D341Med (cell line): ENCODE data around the gene TBX19.

Source experiments
- DNase-seq: peaks from one replicate; pipeline ENCODE4 v3.0.0; 2012; ENCODE audit warnings: low spot score

Gene TBX19

DNA sequence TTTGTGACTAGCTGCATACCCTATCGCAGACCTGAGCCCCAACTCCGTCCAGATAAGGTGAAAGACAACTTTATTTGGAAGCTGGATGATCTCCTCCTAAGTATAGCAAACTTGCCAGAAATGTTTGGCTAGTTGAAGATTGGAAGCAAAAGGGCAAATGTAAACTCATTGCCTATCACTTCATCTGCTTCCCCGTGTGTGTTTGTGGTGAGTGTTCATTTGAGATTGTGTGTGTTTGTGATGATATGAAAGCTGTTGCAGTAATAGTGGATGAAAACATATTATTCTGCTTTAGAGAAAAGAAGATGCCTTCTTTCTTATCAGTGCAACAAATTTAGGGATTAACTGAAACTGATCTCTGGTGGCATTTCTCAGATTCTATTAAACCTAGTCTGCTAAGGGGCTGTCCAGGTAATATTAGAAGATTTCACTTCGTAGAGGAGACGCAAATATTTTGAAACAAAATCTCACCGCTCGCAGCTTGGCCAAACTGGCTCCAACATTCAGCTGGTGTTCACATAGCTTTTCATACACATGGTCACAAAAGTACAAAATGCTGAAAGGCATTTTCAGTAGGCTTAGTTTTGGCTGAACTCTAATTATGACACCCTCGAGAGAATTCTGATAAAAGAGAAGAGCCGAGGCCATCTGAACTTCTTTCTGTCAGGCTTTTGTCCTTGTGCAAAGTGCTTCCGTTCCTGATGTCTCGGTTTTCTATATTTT lies 1.1 kb downstream of the TBX19 start:
- DNase-seq = no peak

DNA sequence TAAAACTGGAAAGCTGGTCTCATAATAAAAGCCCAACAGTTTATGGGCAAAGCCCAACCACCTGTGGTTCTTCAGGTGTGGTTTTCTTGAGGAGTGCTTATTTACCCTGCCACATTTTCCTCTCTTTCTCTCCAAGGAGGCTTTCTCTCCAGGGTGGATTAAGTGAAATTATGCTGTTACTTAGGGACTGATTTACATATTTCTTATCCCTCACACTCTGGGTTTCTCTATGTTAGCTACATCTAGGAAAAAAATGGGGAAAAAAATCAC lies 4.8 kb downstream of the TBX19 start:
- no peak for DNase-seq

DNA sequence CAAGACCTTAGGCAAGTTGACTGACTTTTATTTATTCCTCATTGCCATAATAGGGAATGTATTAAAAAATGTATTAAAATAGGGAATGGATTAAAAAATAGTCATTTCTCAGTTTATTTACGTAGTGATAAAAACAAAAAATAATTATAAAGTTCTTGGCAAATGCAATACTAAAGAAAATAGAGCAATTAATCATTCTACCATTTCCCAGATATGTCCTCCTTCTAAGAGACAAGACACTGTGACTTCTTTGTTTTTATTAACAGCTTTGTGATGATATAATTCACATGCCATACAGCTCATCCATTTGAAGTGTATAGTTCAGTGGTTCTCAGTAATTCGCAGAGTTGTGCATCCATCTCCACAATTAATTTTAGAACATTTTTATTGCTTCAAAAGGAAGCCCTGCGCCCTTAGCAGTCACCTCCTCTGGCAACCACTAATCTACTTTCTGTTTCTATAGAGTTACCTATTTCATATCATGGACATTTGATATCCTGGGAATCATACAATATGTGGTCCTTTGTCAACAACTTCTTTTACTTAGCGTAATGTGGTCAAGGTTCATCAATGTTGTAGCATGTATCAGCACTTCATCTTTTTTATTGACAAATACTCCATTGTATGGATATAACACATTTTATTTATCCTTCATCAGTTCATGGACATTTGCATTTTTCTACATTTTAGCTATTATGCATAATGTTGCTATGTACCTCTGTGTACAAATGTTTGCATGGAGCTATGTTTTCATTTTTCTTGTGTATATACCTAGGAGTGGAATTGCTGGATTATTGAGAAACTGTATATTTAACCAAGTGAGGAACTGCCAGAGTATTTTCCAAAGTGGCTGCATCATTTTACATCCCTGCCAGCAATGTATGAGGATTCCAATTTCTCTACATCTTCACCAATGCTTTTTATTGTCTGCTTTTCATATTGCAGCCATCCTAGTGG lies 5.6 kb downstream of the TBX19 start:
- no peak for DNase-seq

GRCh38 chr1:168287237-168287664 lies 6.6 kb downstream of the TBX19 start:
- no peak for DNase-seq

DNA sequence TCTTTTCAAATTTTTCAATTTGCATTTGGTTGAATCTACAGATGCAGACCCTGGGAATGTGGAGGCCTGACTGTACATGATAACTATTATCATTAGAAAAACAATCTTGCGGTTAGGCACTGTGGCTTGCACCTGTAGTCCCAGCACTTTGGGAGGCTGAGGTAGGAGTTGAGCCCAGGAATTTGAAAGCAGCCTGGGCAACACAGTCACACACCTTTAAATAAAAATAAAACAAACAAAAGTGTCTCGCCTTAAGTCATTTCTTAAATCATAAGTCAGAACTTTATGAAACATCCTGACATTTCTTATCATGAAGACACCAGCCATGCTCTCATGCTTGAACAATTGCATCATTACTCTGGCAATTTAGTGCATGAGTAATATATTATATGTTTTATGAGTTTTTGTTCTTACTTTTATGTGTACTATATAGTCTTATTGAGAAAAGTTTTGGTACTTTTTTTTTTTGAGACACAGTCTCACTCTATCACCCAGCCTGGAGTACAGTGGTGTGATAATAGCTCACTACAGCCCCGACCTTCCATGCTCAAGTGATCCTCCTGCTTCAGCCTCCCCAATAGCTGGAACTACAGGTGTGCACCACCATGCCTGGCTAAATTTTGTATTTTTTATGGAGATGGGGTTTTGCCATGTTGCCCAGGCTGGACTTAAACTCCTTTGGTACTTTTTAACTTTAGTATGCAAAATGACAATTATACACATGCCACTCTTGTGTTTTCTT lies 7.8 kb downstream of the TBX19 start:
- no peak for DNase-seq

GRCh38 chr1:168291222-168291837 lies 10.7 kb downstream of the TBX19 start:
- DNase-seq = no peak

GRCh38 chr1:168293356-168293755 lies 12.7 kb downstream of the TBX19 start:
- DNase-seq = no peak

DNA sequence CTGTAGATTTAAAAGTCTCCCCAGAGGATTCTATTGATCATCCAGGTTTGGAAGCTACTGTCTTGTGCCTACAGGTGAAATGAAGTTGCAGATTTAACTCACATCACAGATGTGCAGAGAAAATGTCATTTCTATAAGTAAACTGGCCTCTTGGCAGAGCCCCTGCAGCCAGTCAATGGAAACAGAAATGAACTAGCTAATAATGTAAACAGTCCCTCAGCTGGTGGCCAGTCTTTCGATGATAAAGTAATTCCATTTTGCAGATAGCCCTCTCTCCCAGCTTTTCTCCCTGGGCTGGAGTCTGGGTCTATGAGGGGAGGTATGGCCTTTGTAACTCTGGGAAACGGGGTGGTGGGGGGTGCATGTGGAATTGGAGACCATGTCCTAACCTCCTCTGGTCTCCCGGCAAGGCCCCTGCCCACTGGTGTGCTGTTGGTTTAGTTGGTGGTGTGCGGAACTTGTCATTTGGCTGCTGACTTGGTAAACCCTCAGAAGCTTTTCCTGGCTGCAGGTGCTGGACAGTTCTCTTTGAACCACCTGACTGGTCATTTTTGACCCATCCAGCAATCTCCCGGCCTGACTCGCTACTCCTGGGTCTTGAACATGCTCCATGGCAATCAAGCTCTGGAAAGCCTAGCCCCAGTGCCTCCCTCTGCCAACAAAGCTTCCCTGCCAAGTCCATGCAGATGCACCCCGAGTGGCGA lies 14.9 kb downstream of the TBX19 start:
- no peak for DNase-seq

- no peak for DNase-seq
Measured at GRCh38 chr1:168297019-168297730, 16.5 kb downstream of the TBX19 start.

- no peak for DNase-seq
Measured at GRCh38 chr1:168298446-168298845, 17.8 kb downstream of the TBX19 start.

DNA sequence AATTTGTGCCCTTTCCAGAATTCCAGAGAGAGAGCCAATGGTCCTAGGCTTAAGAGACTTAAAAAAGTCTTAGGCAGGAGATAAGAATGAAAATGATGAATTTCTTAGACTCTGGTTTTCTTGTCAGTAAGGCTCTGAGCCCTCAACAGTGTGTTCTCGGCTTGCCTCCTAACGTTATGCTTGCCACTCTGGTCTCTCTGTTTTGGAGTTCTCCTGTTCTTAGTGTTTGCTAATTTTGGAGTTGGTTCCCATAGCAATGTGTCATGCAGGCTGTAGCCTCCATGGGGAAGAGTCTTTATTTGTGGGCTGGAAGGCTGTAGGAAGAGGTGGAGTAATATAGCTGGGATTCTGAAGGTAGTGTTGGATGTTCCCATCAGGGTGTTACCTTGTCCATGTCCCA lies 19.9 kb downstream of the TBX19 start:
- DNase-seq = no peak

DNA sequence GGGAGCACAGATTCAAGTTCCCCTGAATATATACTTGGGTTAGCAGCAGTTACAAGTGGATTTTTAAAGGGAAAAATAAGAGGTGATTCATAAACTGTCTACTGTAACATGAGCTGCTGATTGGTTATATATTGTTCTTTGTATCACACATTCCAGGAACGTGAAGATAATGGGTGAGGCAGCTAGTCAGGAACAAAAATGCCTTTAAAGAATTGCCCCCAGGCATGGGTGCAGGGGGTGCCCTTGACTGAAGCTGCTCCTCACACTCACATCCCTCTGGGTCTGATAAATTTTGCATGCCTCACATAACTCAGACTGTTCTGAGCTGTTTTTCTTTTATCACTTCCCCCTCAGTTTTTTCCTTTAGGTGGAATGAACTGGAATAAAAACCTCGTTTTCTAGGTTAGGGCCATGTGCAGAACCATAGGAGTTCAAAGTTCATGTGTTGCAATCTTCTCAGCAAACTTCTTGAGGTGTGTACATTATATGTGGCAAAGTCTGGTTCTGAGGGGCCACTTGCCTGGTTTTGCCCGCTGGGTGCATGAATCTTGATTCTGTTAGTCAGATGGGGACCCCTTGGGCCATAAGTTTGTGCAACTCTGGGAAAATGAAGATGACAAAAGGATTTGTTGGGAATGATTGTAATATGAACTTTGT lies 21.1 kb downstream of the TBX19 start:
- DNase-seq = no peak

- no peak for DNase-seq
Measured at GRCh38 chr1:168303716-168304540, 23.3 kb downstream of the TBX19 start.

DNA sequence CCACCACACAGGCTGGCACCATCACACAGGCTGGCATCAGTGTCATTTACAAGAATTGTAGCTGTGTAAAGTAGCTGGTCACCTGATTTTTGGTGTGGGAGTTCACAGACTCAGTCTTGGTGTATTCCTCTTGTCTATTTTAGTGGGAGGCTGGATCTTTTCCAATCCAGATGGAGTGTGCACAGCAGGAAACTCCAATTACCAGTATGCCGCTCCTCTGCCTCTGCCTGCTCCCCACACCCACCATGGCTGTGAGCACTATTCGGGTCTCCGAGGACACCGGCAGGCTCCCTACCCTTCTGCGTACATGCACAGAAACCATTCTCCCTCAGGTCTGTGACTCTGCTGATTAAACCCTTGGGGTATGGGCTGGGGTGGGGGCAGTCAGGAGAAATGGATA lies 24.2 kb downstream of the TBX19 start:
- no peak for DNase-seq

DNA sequence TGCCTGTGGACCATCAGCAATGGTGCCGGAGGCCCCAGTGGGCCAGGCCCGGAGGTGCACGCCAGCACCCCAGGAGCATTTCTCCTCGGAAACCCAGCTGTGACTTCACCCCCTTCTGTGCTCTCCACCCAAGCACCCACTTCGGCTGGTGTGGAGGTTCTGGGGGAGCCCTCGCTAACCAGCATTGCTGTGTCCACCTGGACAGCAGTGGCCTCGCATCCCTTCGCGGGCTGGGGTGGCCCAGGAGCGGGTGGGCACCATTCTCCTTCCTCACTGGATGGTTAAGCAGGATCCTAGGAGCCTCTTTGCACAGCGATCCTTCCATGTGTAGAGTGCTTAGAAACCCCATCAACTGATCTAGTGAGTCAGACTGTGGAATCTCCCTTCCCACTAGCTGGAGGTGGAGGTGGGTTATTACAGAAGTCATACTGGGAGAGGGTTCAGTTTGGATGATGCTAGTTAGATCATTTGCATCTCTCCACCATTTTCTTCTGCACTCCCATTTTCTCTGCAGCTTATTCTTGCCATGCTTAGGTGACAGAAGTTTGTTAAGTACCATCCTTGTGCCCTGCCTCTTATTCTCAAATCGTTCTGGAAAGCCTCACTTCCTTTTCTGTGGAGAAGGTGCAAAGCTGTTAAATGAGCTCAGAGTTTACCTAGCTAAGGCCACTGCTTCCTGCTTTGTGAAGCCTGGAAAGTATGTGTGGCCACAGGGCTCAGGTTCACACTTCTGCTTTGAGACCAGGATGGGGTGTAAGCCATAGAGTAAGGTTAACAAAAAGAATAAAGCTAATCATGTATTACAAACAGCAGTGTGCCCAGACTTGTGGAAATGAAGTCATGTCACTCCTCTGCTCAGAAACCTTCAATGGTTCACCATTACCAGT lies 32.3 kb downstream of the TBX19 start:
- no peak for DNase-seq

DNA sequence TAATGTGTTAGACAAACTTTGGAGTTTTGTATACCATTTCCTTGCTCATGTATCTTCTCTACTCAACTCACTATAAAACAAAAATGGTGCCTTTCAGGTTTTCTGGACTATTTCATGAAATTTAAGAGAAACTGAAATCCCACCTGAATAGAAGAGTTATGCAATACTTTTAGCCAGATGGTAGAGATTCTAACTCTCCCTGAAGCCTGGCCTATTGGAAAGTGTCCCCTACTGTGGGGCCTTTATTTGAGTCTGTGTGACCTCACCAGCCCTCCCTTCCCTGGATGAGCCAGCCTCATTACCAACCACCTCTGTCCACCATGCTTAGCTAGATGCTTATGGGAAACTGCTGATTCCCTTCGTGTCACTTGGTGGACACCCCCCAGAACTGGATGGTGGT lies 35.5 kb downstream of the TBX19 start:
- DNase-seq = no peak

GRCh38 chr1:168317309-168317708 lies 36.6 kb downstream of the TBX19 start:
- DNase-seq = no peak

- no peak for DNase-seq
Measured at GRCh38 chr1:168319691-168320090, 39.0 kb downstream of the TBX19 start.

DNA sequence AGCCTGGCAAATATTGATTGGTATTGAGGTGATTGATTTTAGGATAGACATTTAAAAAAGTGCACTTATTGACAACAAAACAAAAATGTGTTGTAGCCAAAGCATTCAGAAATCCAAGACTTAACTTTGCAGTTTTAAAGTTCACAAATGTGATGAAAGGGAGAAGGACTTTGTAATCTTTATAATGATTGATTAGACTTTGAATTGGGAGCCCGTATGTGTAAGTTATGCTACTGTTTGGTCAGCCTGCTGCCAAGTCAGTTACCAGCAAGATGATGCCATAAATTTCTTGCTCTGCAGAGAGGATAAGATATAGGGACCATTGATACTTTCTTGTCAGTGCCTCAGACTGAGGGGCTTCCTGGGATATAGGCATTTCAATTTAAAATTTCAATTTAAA lies 39.5 kb downstream of the TBX19 start:
- DNase-seq = no peak
